Right lobe of liver (tissue), 6 donors: ENCODE measurements around the gene CYP2W1. TPM values are rescaled to one million over a fixed set of nuclear protein-coding genes. Genes with fewer than 3 reads are reported as not detected.
"Not testable (repeated sequence)": the region's sequence is repeated elsewhere in the genome, so short reads cannot be mapped to it uniquely, and the experiment has no call there.

Source experiments
- ATAC-seq, 4 donors: fragments of 200-7000 bp; cut with Tn5 transposase; one replicate each; pipeline ENCODE4 v1.9.1; 2020; ENCODE audit warnings: mild to moderate bottlenecking in 4 of 4, moderate library complexity in 4 of 4
- DNase-seq, 3 donors: peaks; one replicate each; pipeline ENCODE4 v3.0.0-alpha.2; 2020
- H3K27ac ChIP-seq, 3 donors: fragments of 200-600 bp; one replicate each; pipeline ENCODE4 v1.8.0; 2022
- H3K27me3 ChIP-seq, 2 donors: fragments of 200-600 bp; one replicate each; pipeline ENCODE4 v1.8.0; 2022
- H3K36me3 ChIP-seq, 4 donors: fragments of 200-600 bp; sonication (generic) in 1 of 4; one replicate each; pipeline versions ENCODE4 v1.5.1 to v1.8.0; 2017 to 2022; ENCODE audit warnings: control low read depth in 1 of 4
- H3K4me1 ChIP-seq, 4 donors: fragments of 200-600 bp; sonication (generic) in 1 of 4; one replicate each; pipeline versions ENCODE4 v1.5.1 to v1.8.0; 2017 to 2022; ENCODE audit warnings: control low read depth in 1 of 4
- H3K4me3 ChIP-seq, 3 donors: fragments of 200-600 bp; one replicate each; pipeline ENCODE4 v1.8.0; 2022
- H3K9me3 ChIP-seq, 4 donors: fragments of 200-600 bp; sonication (generic) in 1 of 4; one replicate each; pipeline versions ENCODE4 v1.5.1 to v1.8.0; 2017 to 2022; ENCODE audit warnings: control low read depth in 1 of 4
- POLR2A ChIP-seq: fragments of 450-650 bp; IDR thresholded peaks from one replicate; pipeline ENCODE4 v1.6.1; 2017; ENCODE audit warnings: antibody characterized with exemption, mild to moderate bottlenecking
- WGBS: methylation state at CpG from one replicate; pipeline ENCODE4 v1.1.6; 2018; ENCODE audit warnings: low coverage, low lambda C conversion rate; ENCODE audit not compliant: insufficient coverage; ENCODE audit errors: missing lambda C conversion rate; 5-methylcytosine and 5-hydroxymethylcytosine counted together
- intact Hi-C, 2 donors: fragments of 100-400 bp; cut with DNase I; formaldehyde crosslinking; loops; one replicate each; pipeline versions ENCODE4 v1.11.2 to v1.14.1; 2022
- total RNA-seq, 6 experiments: library from RNA; depleted of rRNA in 2 of 6; stranded (reverse); fragments of >200 nt in 2 of 6; fragmentation: NEBNext Ultra II Directional in 3 of 6; extraction: Animal tissue kit (Norgen Biotek cat#: 25700) in 3 of 6; gene quantifications; one replicate each; pipeline versions ENCODE4 v1.1.0 to v1.2.4, GENCODE V29; 2016 to 2023
- TF ChIP-seq, protein P1 (sequence below), 4 donors: fragments of 200-600 bp in 3 of 4; fragments of 450-650 bp in 1 of 4; IDR thresholded peaks; one replicate each; pipeline versions ENCODE4 v1.5.1 to v1.8.0; 2016 to 2022; ENCODE audit warnings: antibody characterized with exemption in 4 of 4, mild to moderate bottlenecking in 2 of 4
- donor health status: DM: no; HTN: yes; CAD: no.
- donor health status: DM: no; HTN: no; CAD: no.
- donor health status: DM: no; HTN: no; CAD: no.
- donor health status: DM: no; HTN: yes; CAD: no.
- donor health status: DM: no; HTN: yes; CAD: no.

The CYP2W1 gene
- total RNA-seq, 6 experiments from 2014 or later, result not detected

GRCh38 chr7:957418-958220, 25.4 kb upstream of the CYP2W1 start:
- H3K4me1 ChIP-seq, result peaks cover 0 to 9% (median 0%) of the 10 kb centered on the region in 4 donors
- H3K4me3 ChIP-seq, result no peak overlapping the region
- no peak for TF ChIP-seq POLR2A
- TF ChIP-seq, protein P1, sequence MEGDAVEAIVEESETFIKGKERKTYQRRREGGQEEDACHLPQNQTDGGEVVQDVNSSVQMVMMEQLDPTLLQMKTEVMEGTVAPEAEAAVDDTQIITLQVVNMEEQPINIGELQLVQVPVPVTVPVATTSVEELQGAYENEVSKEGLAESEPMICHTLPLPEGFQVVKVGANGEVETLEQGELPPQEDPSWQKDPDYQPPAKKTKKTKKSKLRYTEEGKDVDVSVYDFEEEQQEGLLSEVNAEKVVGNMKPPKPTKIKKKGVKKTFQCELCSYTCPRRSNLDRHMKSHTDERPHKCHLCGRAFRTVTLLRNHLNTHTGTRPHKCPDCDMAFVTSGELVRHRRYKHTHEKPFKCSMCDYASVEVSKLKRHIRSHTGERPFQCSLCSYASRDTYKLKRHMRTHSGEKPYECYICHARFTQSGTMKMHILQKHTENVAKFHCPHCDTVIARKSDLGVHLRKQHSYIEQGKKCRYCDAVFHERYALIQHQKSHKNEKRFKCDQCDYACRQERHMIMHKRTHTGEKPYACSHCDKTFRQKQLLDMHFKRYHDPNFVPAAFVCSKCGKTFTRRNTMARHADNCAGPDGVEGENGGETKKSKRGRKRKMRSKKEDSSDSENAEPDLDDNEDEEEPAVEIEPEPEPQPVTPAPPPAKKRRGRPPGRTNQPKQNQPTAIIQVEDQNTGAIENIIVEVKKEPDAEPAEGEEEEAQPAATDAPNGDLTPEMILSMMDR (IDR thresholded peaks at IDR 0.05), result no peak
- ATAC-seq (peak; percentile 47 to 69 (median 55)), DNase-seq (peak in 2 of 3 donors; percentile 67 to 75)
- no peak overlapping the region for H3K27ac ChIP-seq
- H3K9me3 ChIP-seq, result no peaks in the 10 kb centered on the region
- 55% methylated on average over 2 of the region's 32 CpGs for WGBS
- intact Hi-C loops, result no loop called here
- H3K27me3 ChIP-seq, result peaks cover 0 to 3% of the 10 kb centered on the region in 2 donors
- no peaks in the 10 kb centered on the region for H3K36me3 ChIP-seq

- no peaks in the 10 kb centered on the region for H3K9me3 ChIP-seq
- DNase-seq (peak in 2 of 3 donors; percentile 17 to 44), ATAC-seq (no peak)
- TF ChIP-seq, protein P1 (IDR thresholded peaks at IDR 0.05), result no peak
- TF ChIP-seq POLR2A, result no peak
- no peak overlapping the region for H3K4me3 ChIP-seq
- no peak overlapping the region for H3K27ac ChIP-seq
- H3K27me3 ChIP-seq, result peaks cover 0 to 3% of the 10 kb centered on the region in 2 donors
- WGBS, result 57% methylated on average over 6 of the region's 36 CpGs
- intact Hi-C loops, result no loop called here
- H3K36me3 ChIP-seq, result no peaks in the 10 kb centered on the region
- peaks cover 0 to 5% (median 0%) of the 10 kb centered on the region in 4 donors for H3K4me1 ChIP-seq
Measured at GRCh38 chr7:958221-959200, 24.5 kb upstream of the CYP2W1 start.

DNA sequence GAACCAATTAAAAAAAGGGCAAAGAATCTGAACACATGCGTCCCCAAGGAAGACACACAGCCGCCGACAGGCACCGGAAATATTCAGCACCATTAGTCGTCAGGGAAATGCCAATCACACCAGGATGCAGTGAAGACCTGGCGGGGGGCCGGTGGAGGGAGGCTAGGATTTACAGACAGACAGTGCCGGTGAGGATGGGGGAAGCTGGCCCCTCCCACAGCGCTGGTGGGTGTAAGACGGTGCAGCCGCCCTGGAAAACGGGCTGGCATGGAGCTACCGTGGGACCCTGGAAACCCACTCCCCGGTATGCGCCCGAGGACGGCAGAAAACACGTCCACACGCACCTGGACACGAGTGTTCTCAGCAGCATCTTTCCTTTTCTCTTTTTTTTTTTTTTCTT, 23.7 kb upstream of the CYP2W1 start:
- no peak for ATAC-seq
- Histone ChIP-seq H3K9me3 (no peaks in the 10 kb centered on the region), H3K36me3 (no peaks in the 10 kb centered on the region), H3K4me3 (no peak overlapping the region), H3K4me1 (no peaks in the 10 kb centered on the region), H3K27ac (no peak overlapping the region), H3K27me3 (no peaks in the 10 kb centered on the region)
- WGBS, result 82% methylated on average over 20 of the region's 20 CpGs
- peak in 2 of 3 donors; percentile 16 to 17 for DNase-seq
- TF ChIP-seq POLR2A, result no peak
- TF ChIP-seq, protein P1 (IDR thresholded peaks at IDR 0.05), result no peak
- intact Hi-C loops, result no loop called here

- H3K27me3 ChIP-seq, H3K4me1 ChIP-seq, H3K4me3 ChIP-seq, ATAC-seq, intact Hi-C loops, H3K27ac ChIP-seq, H3K36me3 ChIP-seq, H3K9me3 ChIP-seq: not testable (repeated sequence)
- WGBS, result 87% methylated on average over 4 of the region's 10 CpGs
- DNase-seq, result peak in 1 of 3 donors; percentile 1
Measured at GRCh38 chr7:959740-960139, 23.2 kb upstream of the CYP2W1 start.
